ENCODE measurements around the gene FRMD8. TPM values are rescaled to one million over a fixed set of nuclear protein-coding genes. Genes with fewer than 3 reads are reported as not detected.
A peak's percentile ranks its signal among the peaks of the same experiment; 100 is the strongest.

The FRMD8 gene
- total and polyA plus RNA-seq, 9 of the 15 experiments (the other 6 are each of a cell fraction or from before 2014, with no cell fraction given) = 4.5 to 54.5 (median 15.8) TPM

GRCh38 chr11:65418431-65418680 is 31.9 kb downstream of the FRMD8 start (continued):
- TF ChIP-seq CEBPZ (IDR thresholded peaks at IDR 0.05; ENCODE audit: borderline replicate concordance, low read depth, low read length) (no peak), BDP1 (IDR thresholded peaks at IDR 0.05; ENCODE audit: insufficient read depth, insufficient read length) (no peak), HDAC8 (tag; IDR thresholded peaks at IDR 0.05) (no peak), CREBBP (IDR thresholded peaks at IDR 0.05; ENCODE audit: low read depth, low read length) (no peak), PREB (CRISPR knock-in tag; IDR thresholded peaks at IDR 0.05) (no peak), POLR2B (IDR thresholded peaks at IDR 0.05; ENCODE audit: low read depth, partially characterized antibody) (peak; percentile 30), ZNF740 (CRISPR knock-in tag; IDR thresholded peaks at IDR 0.05) (no peak; the same call in 1 of the 2 replicates), ZNF740 (tag; IDR thresholded peaks at IDR 0.05) (peak in 1 of 2 experiments; percentile 17; a peak in 1 of 4 replicates), DEAF1 (CRISPR knock-in tag; IDR thresholded peaks at IDR 0.05) (0 out of 2 replicates have a peak, but pooled peaks have one; percentile 1), ETV5 (CRISPR knock-in tag; IDR thresholded peaks at IDR 0.05; ENCODE audit: low read depth) (no peak), COPS2 (conservative IDR thresholded peaks at IDR 0.05) (no peak), E2F5 (CRISPR knock-in tag; IDR thresholded peaks at IDR 0.05) (no peak), MCM7 (IDR thresholded peaks at IDR 0.05) (0 out of 4 replicates have a peak, but pooled peaks of 1 of the 2 experiments have one; percentile 6), TARDBP (IDR thresholded peaks at IDR 0.05) (no peak), ETV6 (IDR thresholded peaks at IDR 0.05; ENCODE audit: borderline replicate concordance in 1 of 2, low read depth in 2 of 2, low read length in 1 of 2) (no peak), ETV6 (CRISPR knock-in tag; IDR thresholded peaks at IDR 0.05; ENCODE audit: borderline replicate concordance) (no peak), ZBTB9 (CRISPR knock-in tag; IDR thresholded peaks at IDR 0.05) (no peak), ZNF165 (CRISPR knock-in tag; IDR thresholded peaks at IDR 0.05; ENCODE audit: borderline replicate concordance) (no peak)

All from K562 (cell line).